Liver (tissue), 3 donors: ENCODE measurements around the gene GPC3.

Source experiments
- ATF3 ChIP-seq: IDR thresholded peaks from 2 replicates; pipeline ENCODE4 v1.6.1; 2016; ENCODE audit warnings: antibody characterized with exemption
- CTCF ChIP-seq: fragments of 150-350 bp; IDR thresholded peaks from 2 replicates; pipeline ENCODE4 v1.5.1; 2017; ENCODE audit warnings: improper control_type of control experiment, low read depth, low read length; ENCODE audit not compliant: missing input control
- FOXA1 ChIP-seq: IDR thresholded peaks from 2 replicates; pipeline ENCODE4 v1.6.1; 2016; ENCODE audit warnings: antibody characterized with exemption
- GABPA ChIP-seq, 2 donors: IDR thresholded peaks in 1 of 2; conservative IDR thresholded peaks in 1 of 2; 2 replicates each; pipeline ENCODE4 v1.6.1; 2016; ENCODE audit warnings: antibody characterized with exemption in 2 of 2, mild to moderate bottlenecking in 1 of 2, moderate library complexity in 1 of 2
- MAX ChIP-seq: IDR thresholded peaks from 2 replicates; pipeline ENCODE4 v1.6.1; 2016; ENCODE audit warnings: antibody characterized with exemption
- NR2F2 ChIP-seq: IDR thresholded peaks from 2 replicates; pipeline ENCODE4 v1.6.1; 2016; ENCODE audit warnings: antibody characterized with exemption
- RAD21 ChIP-seq, 2 donors: IDR thresholded peaks; 2 replicates each; pipeline ENCODE4 v1.6.1; 2016; ENCODE audit warnings: antibody characterized with exemption in 2 of 2, mild to moderate bottlenecking in 2 of 2
- REST ChIP-seq: IDR thresholded peaks from 2 replicates; pipeline ENCODE4 v1.6.1; 2016; ENCODE audit warnings: antibody characterized with exemption, mild to moderate bottlenecking
- SP1 ChIP-seq: IDR thresholded peaks from 2 replicates; pipeline ENCODE4 v1.6.1; 2018; ENCODE audit warnings: antibody characterized with exemption, mild to moderate bottlenecking
- YY1 ChIP-seq: IDR thresholded peaks from 2 replicates; pipeline ENCODE4 v1.6.1; 2016; ENCODE audit warnings: antibody characterized with exemption, mild to moderate bottlenecking
- donor health status: healthy.
- donor health status: healthy.

DNA sequence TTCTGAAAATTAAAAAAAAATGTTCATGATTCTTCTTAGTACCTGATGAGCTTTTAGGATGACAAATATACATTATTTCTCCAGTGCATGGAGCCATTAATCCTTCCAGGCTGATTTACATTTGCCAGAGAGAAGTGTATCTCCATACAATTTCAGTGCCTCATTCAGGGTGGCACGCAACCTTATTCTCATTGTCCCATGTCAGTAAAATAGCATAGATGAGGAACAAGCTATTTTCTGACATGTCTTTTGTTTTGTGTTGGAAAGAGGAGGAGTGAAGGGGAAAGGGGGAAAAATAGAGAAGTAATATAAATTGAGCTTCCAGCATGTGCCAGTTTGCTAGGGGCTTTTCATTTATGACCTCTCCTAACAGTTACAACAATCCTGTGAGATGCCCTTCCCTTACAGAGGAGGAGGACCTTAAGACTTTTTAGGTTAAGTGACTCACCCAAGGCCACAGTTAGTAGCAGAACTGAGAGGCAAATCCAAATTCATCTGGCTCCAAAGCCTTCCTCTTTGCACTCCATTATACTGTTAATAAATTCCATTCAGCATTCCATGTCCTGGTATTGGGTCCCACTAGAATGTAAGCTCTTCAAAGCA is 295.3 kb downstream of the GPC3 start:
- TF ChIP-seq CTCF, result no peak
- no peak for TF ChIP-seq ATF3
- TF ChIP-seq GABPA (IDR thresholded peaks at IDR 0.05 in 1 of 2, conservative IDR thresholded peaks at IDR 0.05 in 1 of 2), result no peak
- TF ChIP-seq RAD21 (IDR thresholded peaks at IDR 0.05), result no peak
- TF ChIP-seq REST, result no peak
- TF ChIP-seq YY1, result no peak
- TF ChIP-seq SP1, result no peak
- TF ChIP-seq FOXA1, result no peak
- TF ChIP-seq NR2F2, result no peak
- no peak for TF ChIP-seq MAX
